Measurements from ENCODE around the gene AGPAT4.

DNA sequence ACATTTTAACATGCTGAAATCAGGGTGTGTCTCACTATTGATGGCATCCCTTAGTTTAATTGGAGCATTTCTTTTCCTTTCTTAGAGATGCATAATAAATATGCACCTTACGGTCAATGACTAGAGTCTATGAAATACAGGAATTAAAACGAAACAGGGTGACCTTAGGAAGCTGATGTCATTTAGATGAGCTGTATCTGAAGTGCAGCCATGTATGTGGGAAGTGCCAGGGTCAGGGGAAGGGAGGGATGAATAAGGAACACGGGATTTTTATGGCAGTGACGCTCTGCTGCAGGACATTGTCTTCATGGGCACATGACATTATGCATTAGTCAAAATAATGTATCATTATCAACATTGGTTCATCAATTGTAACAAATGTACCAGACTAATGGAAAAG is 84.0 kb downstream of the AGPAT4 start:
- TF ChIP-seq POLR2A (IDR thresholded peaks at IDR 0.05) (no peak), EP300 (IDR thresholded peaks at IDR 0.05) (no peak)
- TF ChIP-seq, protein P1, sequence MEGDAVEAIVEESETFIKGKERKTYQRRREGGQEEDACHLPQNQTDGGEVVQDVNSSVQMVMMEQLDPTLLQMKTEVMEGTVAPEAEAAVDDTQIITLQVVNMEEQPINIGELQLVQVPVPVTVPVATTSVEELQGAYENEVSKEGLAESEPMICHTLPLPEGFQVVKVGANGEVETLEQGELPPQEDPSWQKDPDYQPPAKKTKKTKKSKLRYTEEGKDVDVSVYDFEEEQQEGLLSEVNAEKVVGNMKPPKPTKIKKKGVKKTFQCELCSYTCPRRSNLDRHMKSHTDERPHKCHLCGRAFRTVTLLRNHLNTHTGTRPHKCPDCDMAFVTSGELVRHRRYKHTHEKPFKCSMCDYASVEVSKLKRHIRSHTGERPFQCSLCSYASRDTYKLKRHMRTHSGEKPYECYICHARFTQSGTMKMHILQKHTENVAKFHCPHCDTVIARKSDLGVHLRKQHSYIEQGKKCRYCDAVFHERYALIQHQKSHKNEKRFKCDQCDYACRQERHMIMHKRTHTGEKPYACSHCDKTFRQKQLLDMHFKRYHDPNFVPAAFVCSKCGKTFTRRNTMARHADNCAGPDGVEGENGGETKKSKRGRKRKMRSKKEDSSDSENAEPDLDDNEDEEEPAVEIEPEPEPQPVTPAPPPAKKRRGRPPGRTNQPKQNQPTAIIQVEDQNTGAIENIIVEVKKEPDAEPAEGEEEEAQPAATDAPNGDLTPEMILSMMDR (IDR thresholded peaks at IDR 0.05), result no peak
